GM13977 (cell line): ENCODE results near the gene VPS37C.

Source experiments
- DNase-seq: peaks from one replicate; pipeline ENCODE4 v3.0.0; 2012; ENCODE audit warnings: low spot score
- in situ Hi-C: fragments of 300-500 bp; cut with MboI; formaldehyde crosslinking; loops from one replicate; pipeline ENCODE4 v1.12.0; 2022; ENCODE audit warnings: low sequenced_read_pairs, low pct_unique_long_range_greater_than_20kb, mixed read lengths, inconsistent platforms; ENCODE audit not compliant: unreplicated experiment
- TF ChIP-seq, protein P1 (sequence below): IDR thresholded peaks from 2 replicates; pipeline ENCODE4 v1.5.1; 2012; ENCODE audit warnings: mild to moderate bottlenecking, control low read depth; ENCODE audit not compliant: insufficient read depth; ENCODE audit errors: extremely low read depth, missing control alignments

VPS37C gene

DNA sequence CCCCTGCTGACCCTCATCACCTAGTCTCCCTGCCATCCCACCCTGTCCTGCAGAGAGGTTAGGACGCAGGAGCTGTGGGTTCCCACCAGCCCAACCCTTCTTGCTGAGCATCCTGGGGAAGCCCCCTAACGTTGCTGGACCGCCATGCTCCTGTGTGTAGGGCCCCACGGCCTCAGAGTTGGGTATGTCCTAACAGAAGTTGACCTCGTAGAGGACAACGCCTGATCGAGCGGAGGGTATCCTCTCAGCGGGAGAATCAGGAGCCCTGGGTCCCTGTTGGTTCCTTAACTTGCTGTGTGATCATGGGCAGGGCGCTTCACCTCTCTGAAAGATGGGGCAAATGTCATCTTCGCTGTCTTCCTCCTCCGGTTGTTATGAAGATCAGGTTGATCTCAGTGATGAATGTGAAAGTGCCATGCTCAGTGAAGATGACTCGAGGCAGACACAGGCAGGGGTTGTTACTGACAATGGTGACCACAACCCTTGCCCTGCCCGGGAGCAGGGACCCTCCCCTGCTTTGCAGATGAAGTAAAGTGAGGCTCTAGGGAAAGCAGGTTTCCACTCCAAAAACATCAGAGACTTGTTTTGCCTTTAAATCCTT lies 78.2 kb downstream of the VPS37C start:
- in situ Hi-C loops = no loop called here
- no peak for DNase-seq
- TF ChIP-seq, protein P1, sequence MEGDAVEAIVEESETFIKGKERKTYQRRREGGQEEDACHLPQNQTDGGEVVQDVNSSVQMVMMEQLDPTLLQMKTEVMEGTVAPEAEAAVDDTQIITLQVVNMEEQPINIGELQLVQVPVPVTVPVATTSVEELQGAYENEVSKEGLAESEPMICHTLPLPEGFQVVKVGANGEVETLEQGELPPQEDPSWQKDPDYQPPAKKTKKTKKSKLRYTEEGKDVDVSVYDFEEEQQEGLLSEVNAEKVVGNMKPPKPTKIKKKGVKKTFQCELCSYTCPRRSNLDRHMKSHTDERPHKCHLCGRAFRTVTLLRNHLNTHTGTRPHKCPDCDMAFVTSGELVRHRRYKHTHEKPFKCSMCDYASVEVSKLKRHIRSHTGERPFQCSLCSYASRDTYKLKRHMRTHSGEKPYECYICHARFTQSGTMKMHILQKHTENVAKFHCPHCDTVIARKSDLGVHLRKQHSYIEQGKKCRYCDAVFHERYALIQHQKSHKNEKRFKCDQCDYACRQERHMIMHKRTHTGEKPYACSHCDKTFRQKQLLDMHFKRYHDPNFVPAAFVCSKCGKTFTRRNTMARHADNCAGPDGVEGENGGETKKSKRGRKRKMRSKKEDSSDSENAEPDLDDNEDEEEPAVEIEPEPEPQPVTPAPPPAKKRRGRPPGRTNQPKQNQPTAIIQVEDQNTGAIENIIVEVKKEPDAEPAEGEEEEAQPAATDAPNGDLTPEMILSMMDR = no peak

DNA sequence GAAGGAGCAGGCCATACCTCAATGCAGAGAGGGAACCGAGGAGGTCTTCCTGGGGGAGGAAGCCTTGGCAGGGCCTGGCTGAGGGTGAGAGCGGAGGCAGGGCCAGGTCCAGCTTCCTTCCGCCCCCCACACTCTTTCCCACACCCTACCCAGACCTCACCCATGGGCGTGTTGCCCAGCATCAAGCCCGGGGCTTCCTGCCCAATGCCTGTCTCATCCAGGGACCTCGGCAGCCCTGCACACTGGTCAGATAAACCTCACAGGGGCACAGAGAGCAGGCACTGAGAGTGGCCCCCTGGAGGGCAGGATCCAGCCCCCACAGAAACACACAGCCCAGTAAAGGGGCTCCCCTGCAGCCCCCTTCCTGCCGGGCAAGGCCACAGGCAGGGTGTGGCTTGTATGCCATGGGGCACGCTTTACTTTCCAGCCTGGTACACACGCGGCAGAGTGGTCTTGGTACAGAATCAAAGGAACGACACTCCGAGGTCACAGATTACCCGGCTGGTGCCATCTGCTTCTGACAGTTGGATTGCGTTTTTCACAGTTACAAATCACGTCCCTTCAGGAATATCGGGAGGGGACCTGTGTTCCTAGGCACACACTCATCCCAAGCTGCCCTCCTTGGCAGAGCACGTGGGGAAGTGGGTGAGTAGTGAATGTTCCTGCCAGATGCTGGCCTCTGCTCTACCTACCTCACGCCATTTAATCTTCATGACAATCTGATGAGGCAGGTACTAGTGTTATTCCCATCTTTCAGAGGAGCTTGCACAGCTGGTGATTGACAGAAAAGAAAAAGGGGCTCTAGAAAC lies 79.0 kb downstream of the VPS37C start:
- TF ChIP-seq, protein P1 = no peak
- in situ Hi-C loops = no loop called here
- DNase-seq = no peak

DNA sequence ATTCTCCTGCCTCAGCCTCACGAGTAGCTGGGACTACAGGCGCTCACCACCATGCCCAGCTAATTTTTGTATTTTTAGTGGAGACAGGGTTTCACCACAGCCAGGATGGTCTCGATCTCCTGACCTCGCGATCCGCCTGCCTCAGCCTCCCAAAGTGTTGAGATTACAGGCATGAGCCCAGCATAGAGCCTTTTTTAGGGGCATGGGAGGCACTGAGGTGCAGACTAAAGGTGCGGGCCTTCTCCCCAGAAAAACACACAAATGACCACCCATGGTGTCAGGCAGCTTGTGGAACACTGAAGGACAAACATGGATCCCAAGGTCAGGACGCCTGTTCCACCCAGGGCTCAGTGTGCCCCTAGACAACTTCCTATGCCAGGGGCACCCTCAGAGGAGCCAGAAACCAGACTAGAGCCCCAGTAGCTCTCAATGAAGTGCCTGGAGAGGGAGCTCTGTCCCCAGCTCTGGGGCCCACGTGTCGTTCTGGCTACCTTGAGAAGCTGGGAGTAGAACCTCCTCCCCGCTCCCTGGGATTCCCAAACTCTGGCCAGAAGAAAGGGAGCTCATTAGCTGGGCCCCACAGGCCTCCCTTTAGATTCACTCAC lies 80.1 kb downstream of the VPS37C start:
- TF ChIP-seq, protein P1 = no peak
- DNase-seq = no peak
- in situ Hi-C loops = no loop called here

DNA sequence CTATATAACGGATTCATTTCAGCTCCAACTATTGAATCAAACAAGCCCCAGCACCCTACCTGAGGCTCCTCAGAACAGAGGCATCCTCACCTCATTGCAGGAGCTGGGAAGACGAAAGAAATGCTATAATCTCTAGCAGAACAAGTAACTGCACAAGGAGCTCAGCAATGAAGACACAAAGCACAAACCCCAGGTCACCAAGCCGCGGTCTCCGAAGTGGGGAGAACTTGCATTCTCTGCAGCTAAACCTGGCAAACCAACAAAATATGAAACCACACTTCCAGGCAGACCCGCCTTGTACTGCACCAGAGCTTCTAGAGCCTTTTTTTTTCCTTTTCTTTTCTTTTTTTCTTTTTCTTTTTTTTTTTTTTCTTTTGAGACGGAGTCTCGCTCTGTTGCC lies 80.7 kb downstream of the VPS37C start:
- DNase-seq = no peak
- in situ Hi-C loops = no loop called here

More for the DNA sequence above, 80.7 kb downstream of the VPS37C start:
- TF ChIP-seq, protein P1 = no peak
